HG03060 (cell line): ENCODE results near the gene NR2C2.
"Not testable (repeated sequence)": the region's sequence is repeated elsewhere in the genome, so short reads cannot be mapped to it uniquely, and the experiment has no call there.

Experiments used
- ATAC-seq: cut with Tn5 transposase; IDR thresholded peaks from one replicate; pipeline ENCODE4 v1.9.1; 2021; ENCODE audit warnings: low read depth, moderate number of reproducible peaks; ENCODE audit not compliant: unreplicated experiment

The NR2C2 gene

DNA sequence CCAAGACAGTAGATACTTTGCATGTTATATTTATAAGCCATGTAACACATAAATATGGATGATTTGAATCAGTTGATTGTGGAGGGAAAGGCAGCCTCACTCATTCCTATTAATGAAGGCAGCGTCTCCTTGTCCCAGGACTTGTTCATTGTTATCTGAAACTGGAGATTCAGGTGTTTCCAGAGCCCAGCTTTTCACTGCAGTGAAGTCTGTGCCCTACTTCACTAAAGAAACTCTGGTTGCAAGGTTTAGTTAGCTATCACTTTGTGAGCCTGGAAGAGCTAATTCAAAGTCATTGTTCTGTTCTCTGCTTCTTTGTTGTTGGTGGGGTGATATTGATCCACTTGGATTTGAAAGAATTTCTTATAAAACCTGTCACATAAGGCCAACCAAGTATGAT, 9.8 kb downstream of the NR2C2 start:
- no peak for ATAC-seq

DNA sequence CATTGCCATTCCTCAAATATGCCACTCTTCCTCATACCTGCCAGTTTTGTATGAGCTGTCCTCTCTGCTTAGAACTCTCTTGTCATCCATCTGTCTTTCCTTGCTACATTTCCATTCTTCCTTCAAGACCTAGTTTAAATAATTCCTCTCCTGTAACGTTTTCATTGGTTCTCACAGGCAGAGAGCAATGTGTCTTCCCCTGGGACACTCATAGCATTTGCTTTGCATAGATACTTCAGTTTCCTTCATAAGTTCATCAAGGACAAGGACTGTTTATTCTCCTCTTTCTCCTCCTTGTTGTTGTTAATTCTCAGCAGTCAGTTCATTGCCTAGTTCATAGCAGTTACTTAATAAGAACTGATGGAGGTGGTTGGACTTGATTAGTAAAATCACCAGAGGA, 10.5 kb downstream of the NR2C2 start:
- ATAC-seq, result no peak

DNA sequence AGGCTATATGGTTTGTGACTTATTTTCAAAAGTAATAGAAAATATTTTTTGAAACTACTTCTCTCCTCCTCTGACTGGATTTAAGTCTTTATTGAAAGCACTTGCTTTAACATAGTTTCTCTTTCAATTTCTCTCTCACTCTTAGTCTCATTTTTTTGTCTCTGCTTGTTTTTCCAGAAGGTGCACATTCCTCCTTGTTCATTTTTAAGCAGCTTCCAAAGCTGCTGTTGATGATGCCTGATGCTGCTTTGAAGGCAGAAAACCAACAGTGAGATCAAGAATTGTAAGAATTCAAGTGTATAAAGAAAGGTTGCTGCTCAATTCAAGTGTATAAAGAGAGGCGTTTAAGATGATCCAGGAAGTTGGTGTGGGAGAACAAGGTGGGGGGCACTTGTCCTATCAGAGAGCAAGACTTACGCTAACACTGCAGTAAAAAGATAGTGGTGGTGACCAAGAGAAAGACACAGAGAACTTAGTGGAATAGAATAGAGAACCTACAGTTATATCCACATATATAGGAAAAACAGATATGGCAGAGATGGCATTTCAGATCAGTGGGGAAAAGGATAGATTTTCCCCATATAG, 12.1 kb downstream of the NR2C2 start:
- ATAC-seq, result no peak

DNA sequence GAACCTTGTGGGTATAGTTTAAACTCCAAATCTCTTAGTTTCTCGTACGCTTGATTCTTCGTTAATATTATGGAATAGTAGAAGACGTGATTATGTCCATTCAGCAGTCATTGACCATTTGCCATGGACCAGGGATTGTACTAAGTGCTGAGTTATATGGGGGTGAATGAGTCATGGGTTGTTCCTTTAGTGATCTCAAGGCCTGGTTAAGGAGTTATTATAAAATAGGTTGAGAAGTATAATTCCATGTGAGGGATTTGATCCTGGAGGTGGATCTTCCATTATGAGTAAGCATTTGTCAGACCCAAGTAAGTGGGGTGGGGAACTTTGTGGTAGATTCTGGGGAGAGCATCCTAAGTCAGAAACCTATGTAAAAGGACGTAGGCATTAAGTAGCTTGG, 15.4 kb downstream of the NR2C2 start:
- ATAC-seq, result no peak

DNA sequence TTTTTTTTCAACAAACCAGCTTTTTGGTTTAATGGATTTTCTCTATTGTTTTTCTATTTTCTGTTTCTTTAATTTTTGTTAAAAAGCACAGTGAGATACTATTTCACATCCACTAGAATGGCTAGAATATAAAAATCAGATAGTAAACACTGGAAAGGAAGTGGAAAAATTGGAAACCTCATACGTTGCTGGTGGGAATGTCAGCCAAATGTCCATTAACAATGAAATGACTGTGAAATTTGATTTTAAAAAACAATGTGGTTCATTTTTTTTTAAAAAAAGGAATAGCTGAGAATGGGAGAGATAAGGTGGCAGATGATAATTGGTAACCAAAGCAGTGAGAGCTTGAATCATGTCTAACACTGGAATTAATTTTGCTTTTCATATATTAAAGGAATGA, 19.9 kb downstream of the NR2C2 start:
- ATAC-seq, result no peak

DNA sequence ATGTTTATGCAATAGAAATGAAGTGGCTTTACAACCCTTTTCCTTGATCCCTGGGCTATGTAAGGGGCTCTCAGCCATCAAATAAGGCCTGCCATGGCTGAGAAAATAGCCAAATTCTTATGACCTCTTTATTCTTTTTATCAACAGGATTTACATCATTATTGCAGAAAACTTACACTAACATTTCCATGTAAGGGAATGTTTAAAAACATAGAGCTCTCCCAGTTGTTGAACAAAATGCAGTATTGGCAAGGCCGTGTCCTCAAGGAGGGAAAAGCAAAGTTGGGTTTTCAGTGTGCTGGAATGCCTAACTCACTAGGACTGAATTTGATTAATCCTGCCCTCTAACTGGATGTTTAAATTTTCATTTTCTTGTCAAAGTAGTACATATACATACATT, 22.3 kb downstream of the NR2C2 start:
- ATAC-seq, result no peak

DNA sequence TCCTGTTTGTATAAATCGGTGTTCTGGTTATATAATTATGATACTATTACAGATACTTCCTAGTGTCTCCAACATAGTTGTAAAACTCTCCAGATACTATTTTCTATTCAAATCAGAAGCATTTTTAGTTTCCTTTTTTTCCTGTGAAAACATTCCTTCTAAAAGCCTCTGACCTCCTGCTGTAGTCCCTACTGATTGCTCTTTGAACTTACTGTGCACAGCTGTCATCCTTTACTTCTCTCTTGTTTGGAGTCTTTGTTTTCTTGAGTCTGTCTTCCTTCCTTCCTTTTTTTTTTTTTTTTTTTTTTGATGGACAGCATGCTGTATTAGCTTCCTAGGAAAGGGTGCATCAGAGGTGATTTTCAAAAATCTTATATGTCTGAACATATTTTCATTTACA, 28.9 kb downstream of the NR2C2 start:
- no peak for ATAC-seq

DNA sequence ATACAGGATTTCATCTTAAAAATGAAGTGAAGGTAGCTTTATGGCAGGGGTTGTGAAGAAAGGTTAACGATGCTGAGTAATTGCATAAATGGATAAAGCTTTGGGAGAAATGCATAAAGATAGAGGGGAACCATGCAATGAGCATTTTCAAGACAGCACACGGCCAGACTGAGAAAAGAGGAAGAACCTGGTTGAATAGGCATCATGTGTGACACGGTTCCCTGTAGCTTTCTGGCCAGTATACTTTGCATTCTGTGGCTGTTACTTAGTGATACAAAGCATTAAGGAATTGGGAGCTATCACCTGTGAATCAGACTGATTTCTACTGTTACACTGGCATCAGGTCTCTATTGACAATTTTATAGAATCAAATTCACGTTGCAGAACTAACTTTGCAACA, 33.3 kb downstream of the NR2C2 start:
- peak; percentile 62 for ATAC-seq

DNA sequence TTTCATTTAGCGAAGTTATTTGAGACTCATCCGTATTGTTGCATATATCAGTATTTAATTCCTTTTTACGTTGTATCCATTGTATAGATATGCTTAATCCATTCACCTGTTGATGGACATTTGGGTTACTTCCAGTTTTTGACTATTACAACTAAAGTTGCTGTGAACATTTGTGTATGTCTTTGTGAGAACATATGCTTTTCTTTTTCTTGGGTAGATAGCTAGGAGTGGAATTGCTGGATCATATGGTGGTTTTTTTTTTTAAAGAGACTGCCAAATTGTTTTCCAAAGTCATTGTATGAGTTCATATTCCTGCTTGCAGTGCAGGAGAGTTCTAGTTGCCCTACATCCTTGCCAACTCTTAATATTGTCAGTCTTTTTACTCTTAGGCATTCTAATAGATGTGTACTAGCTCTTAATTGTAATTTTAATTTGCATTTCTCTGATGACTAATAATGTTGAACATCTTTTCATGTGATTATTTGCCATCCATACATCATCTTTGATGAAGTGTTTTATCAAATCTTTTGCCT, 37.3 kb downstream of the NR2C2 start:
- no peak for ATAC-seq

DNA sequence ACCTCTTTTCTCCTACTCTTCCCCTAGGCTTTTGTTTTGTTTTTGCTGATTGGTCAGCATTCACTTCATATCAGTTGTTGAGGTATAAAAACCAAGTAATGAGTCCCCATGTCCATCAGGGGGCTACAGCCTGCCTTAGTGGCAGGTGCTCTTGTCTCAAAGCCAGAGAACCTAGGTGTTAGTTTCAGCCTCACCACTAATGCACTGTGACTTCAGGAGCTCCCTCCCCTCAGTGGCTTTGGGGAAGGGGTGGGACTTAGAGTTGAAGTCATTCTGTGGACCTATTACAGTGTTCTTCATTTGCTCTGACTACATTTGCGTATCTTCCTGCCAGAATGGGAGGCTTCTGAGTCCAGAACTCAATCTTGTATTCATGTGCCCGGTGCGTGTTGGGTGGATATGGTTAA, 41.6 kb downstream of the NR2C2 start:
- peak; percentile 98 for ATAC-seq

DNA sequence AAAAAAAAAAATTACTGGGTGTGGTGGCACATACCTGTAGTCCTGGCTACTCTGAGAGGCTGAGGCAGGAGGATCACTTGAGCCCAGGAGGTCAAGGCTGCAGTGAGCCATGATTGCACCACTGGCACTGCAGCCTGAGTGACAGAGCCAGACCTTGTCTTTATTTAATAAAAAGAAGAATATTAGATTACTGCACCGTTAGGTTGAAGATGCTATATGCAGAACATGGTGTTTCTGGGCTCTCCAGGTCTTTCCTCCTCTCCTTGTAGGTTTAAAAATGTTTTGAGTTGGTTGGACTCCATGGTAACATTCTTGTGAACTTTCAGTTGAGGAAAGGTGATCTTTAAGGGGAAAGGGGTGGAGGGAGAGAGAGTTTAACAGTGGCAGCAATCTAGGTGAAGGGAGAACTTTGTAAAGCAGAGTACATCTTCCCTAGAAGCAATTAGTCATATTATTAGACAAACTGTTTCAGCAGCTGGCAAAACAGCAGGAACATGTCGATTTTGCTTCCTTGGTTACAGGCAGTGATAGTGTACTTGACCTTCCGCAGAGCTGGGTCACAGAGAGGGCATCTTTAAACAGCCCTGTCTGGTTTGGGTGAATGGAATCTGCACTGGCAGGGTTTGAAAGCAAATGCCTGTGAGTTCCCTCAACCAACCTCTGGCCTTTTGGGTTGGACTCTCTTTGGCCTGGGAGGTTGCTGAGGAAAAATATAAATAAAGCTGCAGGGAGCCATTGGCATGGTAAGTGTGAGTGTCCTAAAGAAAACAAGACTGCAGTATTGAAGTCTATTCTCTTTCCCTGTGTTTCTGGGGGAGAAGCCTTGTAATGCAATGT, 42.8 kb downstream of the NR2C2 start:
- ATAC-seq, result no peak

DNA sequence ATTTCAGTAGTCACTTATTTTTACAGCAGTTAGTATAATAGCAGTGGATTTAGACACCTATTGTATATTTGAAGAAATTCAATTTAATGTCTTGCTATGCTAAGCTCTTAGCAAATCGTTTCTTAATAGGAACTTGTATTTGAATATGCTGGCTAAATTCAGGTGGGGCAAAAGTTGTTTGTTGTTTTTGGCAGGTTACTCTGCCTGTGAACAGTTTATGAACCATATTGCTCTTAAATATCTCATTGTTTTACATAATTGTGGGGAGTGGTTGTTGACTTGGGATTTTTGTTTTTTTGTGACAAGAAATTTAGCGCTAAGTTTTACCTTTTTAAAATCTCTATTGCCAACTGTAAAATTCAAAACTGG, 43.4 kb downstream of the NR2C2 start:
- no peak for ATAC-seq

DNA sequence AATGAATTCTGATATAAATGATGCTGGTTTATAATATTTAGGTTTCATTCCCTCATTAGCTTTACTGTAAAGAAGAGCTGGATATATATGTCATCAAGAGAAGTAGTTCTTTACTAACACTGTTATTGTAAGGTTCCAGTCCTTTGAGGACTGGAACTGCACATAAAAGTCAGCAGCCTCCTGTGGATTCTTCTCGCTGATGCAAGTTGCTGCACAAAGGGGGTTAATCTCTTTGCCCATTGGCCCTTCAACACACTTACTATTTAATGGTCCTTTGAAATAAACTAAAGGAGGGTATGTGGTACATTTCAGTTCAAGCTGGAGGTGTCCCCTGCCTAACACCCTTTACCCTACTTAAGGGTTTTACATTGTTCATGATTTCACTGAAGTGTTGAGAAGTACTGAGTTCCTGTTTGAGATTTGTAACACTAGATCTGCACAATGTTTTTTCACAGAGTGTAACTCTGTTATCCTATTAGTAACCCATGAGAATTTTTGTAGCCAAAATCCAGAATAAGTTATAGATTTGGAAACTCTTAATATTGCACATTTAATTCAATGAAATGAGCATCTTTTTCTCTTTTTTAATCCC, 43.9 kb downstream of the NR2C2 start:
- no peak for ATAC-seq

DNA sequence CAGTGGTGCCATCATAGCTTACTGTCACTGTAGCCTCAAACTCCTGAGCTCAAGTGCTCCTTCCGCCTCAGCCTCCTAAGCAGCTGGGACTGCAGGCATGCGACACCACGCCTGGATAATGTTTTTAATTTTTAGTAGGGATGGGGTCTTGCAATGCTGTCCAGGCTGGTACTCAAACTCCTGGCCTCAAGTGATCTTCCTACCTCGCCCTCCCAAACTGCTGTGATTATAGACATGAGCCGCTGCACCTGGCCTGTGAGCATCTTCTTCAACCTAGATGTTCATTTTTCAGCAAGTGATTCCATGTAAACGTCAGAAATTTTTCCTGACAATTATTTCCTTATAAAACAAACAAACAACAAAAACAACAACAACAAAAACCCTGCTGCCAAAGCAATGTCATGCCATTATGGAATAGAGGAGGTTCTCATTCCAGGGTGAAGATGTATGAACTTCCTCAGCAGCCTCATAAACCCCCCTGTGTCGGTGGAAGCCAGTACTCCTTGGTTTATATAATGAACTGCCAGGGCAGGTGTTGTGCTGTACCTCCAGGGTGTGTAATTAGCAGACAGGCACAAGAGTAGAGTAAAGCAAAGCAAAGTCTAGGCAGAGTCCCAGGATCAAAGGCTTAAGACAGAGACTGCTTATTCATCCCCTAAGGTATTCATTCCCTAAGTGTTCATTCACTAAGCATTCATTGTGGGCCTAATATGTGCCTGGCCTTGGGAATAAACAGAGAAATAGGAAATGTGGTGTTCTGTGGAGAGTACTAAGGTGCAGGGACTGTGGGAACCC, 44.6 kb downstream of the NR2C2 start:
- no peak for ATAC-seq

DNA sequence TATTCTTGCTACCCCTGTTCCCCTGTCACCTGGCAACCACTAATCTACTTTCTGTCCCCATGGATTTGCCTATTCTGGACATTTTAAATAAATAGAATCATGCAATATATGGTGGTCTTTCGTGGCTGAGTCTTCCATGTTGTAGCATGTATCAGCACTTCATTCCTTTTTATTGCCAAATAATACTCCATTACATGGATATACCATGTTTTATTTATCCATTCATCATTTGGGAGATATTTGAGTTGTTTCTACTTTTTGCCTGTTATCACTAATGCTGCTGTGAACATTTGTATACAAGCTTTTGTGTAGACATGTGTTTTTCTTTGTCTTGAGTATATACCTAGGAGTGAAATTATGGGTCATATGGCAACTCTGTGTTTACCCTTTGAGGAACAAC, 50.6 kb downstream of the NR2C2 start:
- ATAC-seq, result no peak

DNA sequence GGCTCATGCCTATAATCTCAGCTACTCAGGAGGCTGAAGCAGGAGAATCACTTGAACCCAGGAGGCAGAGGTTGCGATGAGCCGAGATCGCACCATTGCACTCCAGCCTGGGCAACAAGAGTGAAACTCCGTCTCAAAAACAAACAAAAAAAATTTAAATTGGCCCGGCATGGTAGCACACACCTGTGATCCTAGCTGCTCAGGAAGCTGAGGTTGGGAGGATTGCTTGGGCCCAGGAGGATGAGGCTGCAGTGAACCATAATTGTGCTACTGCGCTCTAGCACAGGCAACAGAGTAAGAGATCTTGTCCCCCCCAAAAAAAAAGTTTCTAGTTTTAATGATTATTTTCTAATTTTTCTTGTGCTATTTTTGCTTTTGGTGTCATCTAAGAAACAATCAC, 51.8 kb downstream of the NR2C2 start:
- not testable (repeated sequence) for ATAC-seq

DNA sequence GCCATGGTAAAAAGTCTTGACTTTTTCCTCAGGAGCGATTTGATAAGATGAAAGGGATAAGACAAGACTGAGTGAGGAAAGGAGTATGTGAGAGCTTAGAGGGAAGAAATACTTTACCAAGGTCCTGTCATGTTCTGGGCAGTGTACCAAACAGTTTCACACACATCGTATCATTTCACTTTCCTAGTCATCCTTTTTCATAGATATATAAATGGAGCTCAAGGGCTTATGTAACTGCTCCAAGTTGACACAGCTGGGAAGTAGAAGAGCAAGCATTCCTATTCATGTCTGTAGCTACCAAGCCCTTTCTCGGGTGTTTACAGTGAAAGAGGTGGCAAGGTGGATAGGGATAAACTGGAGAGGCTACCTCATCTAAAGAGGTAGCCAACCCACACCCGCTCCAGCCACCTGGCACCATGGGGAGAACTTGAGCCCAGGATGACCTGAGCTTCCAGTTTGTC, 60.3 kb downstream of the NR2C2 start:
- ATAC-seq, result no peak

DNA sequence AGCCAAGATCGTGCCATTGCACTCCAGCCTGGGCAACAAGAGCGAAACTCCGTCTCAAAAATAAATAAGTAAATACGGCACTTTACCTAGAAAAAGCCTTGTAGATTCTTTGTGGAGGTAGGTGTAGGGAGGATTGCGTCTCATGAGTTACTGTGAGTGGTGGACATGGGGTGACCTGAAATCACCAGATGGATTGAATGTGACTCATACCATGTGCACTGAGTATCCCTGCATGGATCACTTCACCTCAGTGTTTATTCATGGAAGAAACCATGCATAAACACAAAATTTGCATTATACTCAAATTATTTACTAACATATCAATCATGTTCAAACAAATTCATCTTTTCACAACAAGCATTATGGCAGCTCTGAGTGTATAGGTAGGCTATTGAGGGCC, 61.8 kb downstream of the NR2C2 start:
- no peak for ATAC-seq

DNA sequence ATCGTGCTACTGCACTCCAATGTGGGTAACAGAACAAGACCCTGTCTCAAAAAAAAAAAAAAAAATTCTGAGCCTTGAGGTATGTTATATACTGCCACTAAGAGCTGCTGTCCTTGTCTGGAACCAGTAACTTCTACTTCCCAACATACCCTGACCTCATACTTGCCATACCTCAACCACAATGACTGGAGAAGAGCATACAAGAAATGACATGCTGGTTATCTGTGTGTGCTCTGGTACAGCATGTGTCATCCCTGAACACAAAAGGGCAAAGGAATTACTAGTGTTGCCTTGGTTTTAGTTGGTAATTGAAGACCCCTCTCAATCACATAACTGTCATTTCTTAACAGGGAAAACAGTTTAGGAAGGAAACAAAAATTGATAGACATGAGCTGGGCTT, 63.3 kb downstream of the NR2C2 start:
- no peak for ATAC-seq

DNA sequence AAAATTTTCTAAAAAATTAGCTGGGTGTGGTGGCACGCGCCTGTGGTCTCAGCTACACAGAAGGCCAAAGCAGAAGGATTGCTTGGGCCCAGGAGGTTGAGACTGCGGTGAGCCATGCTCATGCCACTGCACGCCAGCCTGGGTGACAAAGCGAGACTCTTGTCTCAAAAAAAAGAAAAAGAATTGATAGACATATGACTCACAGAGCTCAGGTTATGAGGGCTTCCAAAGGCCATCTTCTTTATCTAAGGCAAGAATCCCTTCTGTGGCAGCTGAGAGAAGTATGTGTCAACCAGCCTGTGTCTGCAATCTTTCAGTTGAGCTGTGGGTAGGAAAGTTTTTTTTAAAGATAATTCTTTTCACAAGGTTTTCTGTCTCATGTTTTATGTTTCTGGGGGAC, 63.8 kb downstream of the NR2C2 start:
- ATAC-seq, result no peak
